ENCODE data around the gene ALDOC. TPM values are rescaled to one million over a fixed set of nuclear protein-coding genes. Genes with fewer than 3 reads are reported as not detected.

ALDOC gene
- total and polyA plus RNA-seq, 4 donors, result 40.1 to 131 (median 94.8) TPM

- H3K27ac ChIP-seq (ENCODE audit: low read depth in 1 of 2, low read length in 2 of 2), result peak overlapping the region; percentile 94 to 97
- 4% methylated on average over 17 of the region's 17 CpGs for WGBS
Observed at GRCh38 chr17:28598389-28598788, 21.7 kb upstream of the ALDOC start.

DNA sequence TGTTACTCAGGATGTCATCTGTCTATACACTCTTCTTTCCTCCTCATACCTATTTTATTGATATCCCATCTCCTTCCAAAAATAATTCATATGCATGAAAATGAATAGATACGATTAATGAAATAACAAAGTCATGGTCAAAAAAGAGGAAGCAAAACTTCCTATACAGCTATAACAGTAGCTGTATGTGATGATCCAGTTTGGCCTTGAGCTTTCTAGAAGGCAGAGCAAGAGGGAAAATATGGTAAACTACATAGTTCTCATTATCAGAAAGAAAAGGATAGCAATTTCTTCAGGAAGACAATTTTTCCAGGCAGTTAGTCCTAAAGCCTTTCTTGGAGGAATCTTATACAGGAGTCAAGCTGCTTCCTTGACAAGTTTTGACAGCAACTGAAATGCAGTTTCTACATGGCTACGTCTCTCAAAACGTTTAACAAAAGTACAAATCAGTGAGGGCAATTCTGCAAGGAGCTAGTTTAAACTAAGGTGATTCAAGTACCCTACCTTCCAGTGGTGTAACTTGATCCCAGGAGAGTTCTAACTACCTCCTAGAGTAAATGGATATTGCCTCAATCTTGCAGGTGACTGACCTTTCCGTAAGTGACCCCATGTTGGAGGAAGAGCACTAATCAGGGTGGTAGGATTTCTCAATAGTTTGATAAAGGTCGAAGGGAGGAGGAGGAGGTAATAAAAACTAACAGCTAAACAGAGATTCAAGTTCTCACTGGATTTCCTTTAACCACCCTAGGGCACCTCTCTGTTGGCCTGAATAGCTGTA, 21.1 kb upstream of the ALDOC start:
- H3K9me3 ChIP-seq (ENCODE audit: control insufficient read depth in 4 of 4, low read length in 3 of 4), result no peaks in the 10 kb centered on the region
- no peaks in the 10 kb centered on the region for H3K27me3 ChIP-seq (ENCODE audit: control insufficient read depth in 4 of 4, insufficient read depth in 4 of 4, low read length in 3 of 4)
- H3K27ac ChIP-seq (ENCODE audit: low read depth in 1 of 2, low read length in 2 of 2), result peak overlapping the region; percentile 94 to 97
- peaks cover 0 to 4% (median under 1%) of the 10 kb centered on the region in 4 donors for H3K36me3 ChIP-seq (ENCODE audit: control insufficient read depth in 4 of 4, insufficient read depth in 3 of 4, low read depth in 1 of 4, low read length in 3 of 4)
- DNase-seq (ENCODE audit: low spot score), result no peak
- H3K4me1 ChIP-seq (ENCODE audit: control insufficient read depth in 4 of 4, insufficient read depth in 4 of 4, low read length in 3 of 4), result peaks cover 6 to 25% (median 17%) of the 10 kb centered on the region in 4 donors
- peak overlapping the region in 2 of 3 donors; percentile 61 to 85 for H3K4me3 ChIP-seq (ENCODE audit: low read depth in 1 of 3, low read length in 3 of 3)
- no peak overlapping the region for H3K9ac ChIP-seq (ENCODE audit: low read depth in 1 of 2, low read length in 2 of 2)
- WGBS, result 21% methylated on average over 5 of the region's 5 CpGs
- TF ChIP-seq, protein P1, sequence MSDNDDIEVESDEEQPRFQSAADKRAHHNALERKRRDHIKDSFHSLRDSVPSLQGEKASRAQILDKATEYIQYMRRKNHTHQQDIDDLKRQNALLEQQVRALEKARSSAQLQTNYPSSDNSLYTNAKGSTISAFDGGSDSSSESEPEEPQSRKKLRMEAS (IDR thresholded peaks at IDR 0.05), result peak; percentile 83
- no peak for TF ChIP-seq FOXA2 (IDR thresholded peaks at IDR 0.05)
- peak; percentile 25 to 48 for TF ChIP-seq RAD21 (IDR thresholded peaks at IDR 0.05)
- peak; percentile 84 to 85 for TF ChIP-seq HNF4A (conservative IDR thresholded peaks at IDR 0.05)
- no peak for TF ChIP-seq GABPA (IDR thresholded peaks at IDR 0.05 in 1 of 2, conservative IDR thresholded peaks at IDR 0.05 in 1 of 2)
- TF ChIP-seq NR2F2 (IDR thresholded peaks at IDR 0.05), result peak; percentile 73
- peak in 1 of 2 donors; percentile 73 for TF ChIP-seq EGR1 (IDR thresholded peaks at IDR 0.05; ENCODE audit: low read depth in 2 of 2)
- TF ChIP-seq, protein P2, sequence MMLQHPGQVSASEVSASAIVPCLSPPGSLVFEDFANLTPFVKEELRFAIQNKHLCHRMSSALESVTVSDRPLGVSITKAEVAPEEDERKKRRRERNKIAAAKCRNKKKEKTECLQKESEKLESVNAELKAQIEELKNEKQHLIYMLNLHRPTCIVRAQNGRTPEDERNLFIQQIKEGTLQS (IDR thresholded peaks at IDR 0.05), result peak; percentile 48
- TF ChIP-seq RXRA (IDR thresholded peaks at IDR 0.05), result peak; percentile 98
- TF ChIP-seq SP1 (IDR thresholded peaks at IDR 0.05), result peak; percentile 83
- peak; percentile 21 for TF ChIP-seq FOXA1 (IDR thresholded peaks at IDR 0.05)
- no peak for TF ChIP-seq TAF1 (conservative IDR thresholded peaks at IDR 0.05)
- TF ChIP-seq CTCF (IDR thresholded peaks at IDR 0.05; ENCODE audit: low read depth, low read length, missing input control), result no peak
- TF ChIP-seq HNF4G (IDR thresholded peaks at IDR 0.05), result peak; percentile 42
- peak; percentile 75 for TF ChIP-seq YY1 (IDR thresholded peaks at IDR 0.05)

More at GRCh38 chr17:28598389-28598788, 21.7 kb upstream of the ALDOC start:
- TF ChIP-seq FOXA1 (IDR thresholded peaks at IDR 0.05) (no peak), RAD21 (IDR thresholded peaks at IDR 0.05) (no peak), FOXA2 (IDR thresholded peaks at IDR 0.05) (no peak), EGR1 (IDR thresholded peaks at IDR 0.05; ENCODE audit: low read depth in 2 of 2) (no peak), CTCF (IDR thresholded peaks at IDR 0.05; ENCODE audit: low read depth, low read length, missing input control) (no peak), RXRA (IDR thresholded peaks at IDR 0.05) (no peak), JUND (IDR thresholded peaks at IDR 0.05) (no peak), TAF1 (conservative IDR thresholded peaks at IDR 0.05) (no peak), YY1 (IDR thresholded peaks at IDR 0.05) (no peak), HNF4A (conservative IDR thresholded peaks at IDR 0.05) (no peak), SP1 (IDR thresholded peaks at IDR 0.05) (no peak), HNF4G (IDR thresholded peaks at IDR 0.05) (no peak), GABPA (IDR thresholded peaks at IDR 0.05 in 1 of 2, conservative IDR thresholded peaks at IDR 0.05 in 1 of 2) (no peak), NR2F2 (IDR thresholded peaks at IDR 0.05) (no peak)
- TF ChIP-seq, protein P1 (IDR thresholded peaks at IDR 0.05), result no peak
- TF ChIP-seq, protein P2 (IDR thresholded peaks at IDR 0.05), result no peak
- Histone ChIP-seq H3K4me3 (ENCODE audit: low read depth in 1 of 3, low read length in 3 of 3) (peak overlapping the region; percentile 61 to 85 (median 64)), H3K36me3 (ENCODE audit: control insufficient read depth in 4 of 4, insufficient read depth in 3 of 4, low read depth in 1 of 4, low read length in 3 of 4) (no peaks in the 10 kb centered on the region), H3K27me3 (ENCODE audit: control insufficient read depth in 4 of 4, insufficient read depth in 4 of 4, low read length in 3 of 4) (no peaks in the 10 kb centered on the region), H3K9ac (ENCODE audit: low read depth in 1 of 2, low read length in 2 of 2) (peak overlapping the region; percentile 28 to 37), H3K9me3 (ENCODE audit: control insufficient read depth in 4 of 4, low read length in 3 of 4) (no peaks in the 10 kb centered on the region), H3K4me1 (ENCODE audit: control insufficient read depth in 4 of 4, insufficient read depth in 4 of 4, low read length in 3 of 4) (peaks cover 6 to 25% (median 17%) of the 10 kb centered on the region in 4 donors)
- DNase-seq (ENCODE audit: low spot score), result no peak

Measured in liver (tissue), 9 donors.